Hepatocyte (in vitro differentiated cells): ENCODE measurements around the gene F7.

ENCODE experiments used
- EZH2 ChIP-seq: fragments of 200-600 bp; sonication (generic); IDR thresholded peaks from 2 replicates; pipeline ENCODE4 v1.6.1; 2016; ENCODE audit warnings: antibody characterized with exemption, mild to moderate bottlenecking, borderline replicate concordance
- TF ChIP-seq, protein P1 (sequence below): fragments of 200-600 bp; sonication (generic); IDR thresholded peaks from 2 replicates; pipeline ENCODE4 v1.5.1; 2016; ENCODE audit warnings: antibody characterized with exemption, mild to moderate bottlenecking; ENCODE audit not compliant: poor library complexity

DNA sequence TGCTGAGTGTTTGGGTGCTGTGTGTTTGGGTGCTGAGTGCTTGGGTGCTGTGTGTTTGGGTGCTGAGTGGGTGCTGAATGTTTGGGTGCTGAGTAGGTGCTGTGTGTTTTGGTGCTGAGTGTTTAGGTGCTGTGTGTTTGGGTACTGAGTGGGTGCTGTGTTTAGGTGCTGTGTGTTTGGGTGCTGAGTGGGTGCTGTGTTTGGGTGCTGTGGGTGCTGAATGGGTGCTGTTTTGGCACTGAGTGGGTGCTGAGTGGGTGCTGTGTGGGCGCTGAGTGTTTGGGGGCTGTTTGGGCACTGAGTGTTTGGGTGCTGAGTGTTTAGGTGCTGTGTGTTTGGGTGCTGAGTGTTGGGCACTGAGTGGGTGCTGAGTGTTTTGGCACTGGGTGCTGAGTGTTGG is 48.5 kb upstream of the F7 start:
- TF ChIP-seq, protein P1, sequence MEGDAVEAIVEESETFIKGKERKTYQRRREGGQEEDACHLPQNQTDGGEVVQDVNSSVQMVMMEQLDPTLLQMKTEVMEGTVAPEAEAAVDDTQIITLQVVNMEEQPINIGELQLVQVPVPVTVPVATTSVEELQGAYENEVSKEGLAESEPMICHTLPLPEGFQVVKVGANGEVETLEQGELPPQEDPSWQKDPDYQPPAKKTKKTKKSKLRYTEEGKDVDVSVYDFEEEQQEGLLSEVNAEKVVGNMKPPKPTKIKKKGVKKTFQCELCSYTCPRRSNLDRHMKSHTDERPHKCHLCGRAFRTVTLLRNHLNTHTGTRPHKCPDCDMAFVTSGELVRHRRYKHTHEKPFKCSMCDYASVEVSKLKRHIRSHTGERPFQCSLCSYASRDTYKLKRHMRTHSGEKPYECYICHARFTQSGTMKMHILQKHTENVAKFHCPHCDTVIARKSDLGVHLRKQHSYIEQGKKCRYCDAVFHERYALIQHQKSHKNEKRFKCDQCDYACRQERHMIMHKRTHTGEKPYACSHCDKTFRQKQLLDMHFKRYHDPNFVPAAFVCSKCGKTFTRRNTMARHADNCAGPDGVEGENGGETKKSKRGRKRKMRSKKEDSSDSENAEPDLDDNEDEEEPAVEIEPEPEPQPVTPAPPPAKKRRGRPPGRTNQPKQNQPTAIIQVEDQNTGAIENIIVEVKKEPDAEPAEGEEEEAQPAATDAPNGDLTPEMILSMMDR, result no peak
- no peak for TF ChIP-seq EZH2
